Muscle layer of duodenum (tissue), 2 donors: ENCODE measurements around the gene WDFY2.

Experiments
- H3K27ac ChIP-seq: one replicate; pipeline ENCODE4 v1.7.0; 2013; ENCODE audit warnings: mild to moderate bottlenecking, low read length
- H3K27me3 ChIP-seq: one replicate; pipeline ENCODE4 v1.7.0; 2013; ENCODE audit warnings: low read depth, mild to moderate bottlenecking, control low read depth, low read length
- H3K36me3 ChIP-seq, 2 donors: one replicate each; pipeline ENCODE4 v1.7.0; 2013; ENCODE audit warnings: low read length in 2 of 2, control low read depth in 1 of 2, mild to moderate bottlenecking in 1 of 2; ENCODE audit not compliant: insufficient read depth in 2 of 2, control insufficient read depth in 1 of 2
- H3K4me1 ChIP-seq, 2 donors: one replicate each; pipeline ENCODE4 v1.7.0; 2013; ENCODE audit warnings: low read length in 2 of 2, mild to moderate bottlenecking in 2 of 2, control low read depth in 1 of 2, moderate library complexity in 1 of 2; ENCODE audit not compliant: insufficient read depth in 2 of 2, control insufficient read depth in 1 of 2
- H3K4me3 ChIP-seq, 2 donors: one replicate each; pipeline ENCODE4 v1.7.0; 2013; ENCODE audit warnings: low read length in 2 of 2, low read depth in 1 of 2, mild to moderate bottlenecking in 1 of 2
- H3K9me3 ChIP-seq, 2 donors: one replicate each; pipeline ENCODE4 v1.7.0; 2013; ENCODE audit warnings: low read length in 2 of 2, control low read depth in 1 of 2, mild to moderate bottlenecking in 1 of 2; ENCODE audit not compliant: control insufficient read depth in 1 of 2
- donor health status: healthy.

Gene WDFY2

DNA sequence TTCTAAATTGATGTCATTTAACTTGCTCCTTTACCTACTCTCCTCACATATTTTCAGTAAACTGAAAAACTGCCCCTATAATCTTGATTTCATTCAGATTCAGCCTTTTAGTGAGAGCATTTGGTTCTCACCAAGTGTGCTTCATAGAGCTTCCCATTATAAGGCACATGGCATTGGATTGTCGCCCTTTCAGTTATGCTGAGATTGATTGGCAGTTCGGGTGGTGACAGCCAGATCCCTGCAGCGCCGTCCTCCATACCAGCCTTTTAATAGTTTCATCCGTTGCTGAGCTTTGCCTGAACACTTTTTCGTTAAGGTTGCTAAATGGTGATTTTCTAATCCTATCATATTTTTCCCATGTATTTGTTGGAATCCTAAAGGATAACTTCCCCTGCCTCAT, 139.3 kb downstream of the WDFY2 start:
- H3K27me3 ChIP-seq = no peaks in the 10 kb centered on the region
- peaks cover 0 to 5% of the 10 kb centered on the region in 2 donors for H3K36me3 ChIP-seq
- H3K4me1 ChIP-seq = peaks cover 7 to 8% of the 10 kb centered on the region in 2 donors
- no peak overlapping the region for H3K4me3 ChIP-seq
- H3K27ac ChIP-seq = no peak overlapping the region
- H3K9me3 ChIP-seq = no peaks in the 10 kb centered on the region

DNA sequence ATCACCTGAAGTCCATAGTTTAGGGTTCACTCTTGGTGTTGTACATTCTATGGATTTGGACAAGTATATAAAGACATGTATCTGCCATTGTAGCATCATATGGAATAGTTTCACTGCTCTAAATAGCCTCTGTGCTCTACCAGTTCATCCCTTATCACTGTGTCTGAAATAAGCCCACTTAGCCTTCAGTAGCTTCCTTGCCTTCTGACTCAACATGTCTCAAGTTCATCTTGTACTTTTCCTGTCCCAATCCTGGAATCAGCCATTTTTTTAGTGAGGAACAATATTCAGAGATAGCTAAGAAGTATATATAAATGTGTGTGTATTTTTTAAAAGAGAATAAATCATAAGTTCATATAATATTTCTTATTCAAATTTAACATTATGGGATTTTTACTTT, 140.5 kb downstream of the WDFY2 start:
- Histone ChIP-seq H3K4me1 (peaks cover 7 to 17% of the 10 kb centered on the region in 2 donors), H3K27ac (no peak overlapping the region), H3K4me3 (no peak overlapping the region), H3K27me3 (no peaks in the 10 kb centered on the region), H3K9me3 (no peaks in the 10 kb centered on the region), H3K36me3 (peaks cover 0 to 5% of the 10 kb centered on the region in 2 donors)

DNA sequence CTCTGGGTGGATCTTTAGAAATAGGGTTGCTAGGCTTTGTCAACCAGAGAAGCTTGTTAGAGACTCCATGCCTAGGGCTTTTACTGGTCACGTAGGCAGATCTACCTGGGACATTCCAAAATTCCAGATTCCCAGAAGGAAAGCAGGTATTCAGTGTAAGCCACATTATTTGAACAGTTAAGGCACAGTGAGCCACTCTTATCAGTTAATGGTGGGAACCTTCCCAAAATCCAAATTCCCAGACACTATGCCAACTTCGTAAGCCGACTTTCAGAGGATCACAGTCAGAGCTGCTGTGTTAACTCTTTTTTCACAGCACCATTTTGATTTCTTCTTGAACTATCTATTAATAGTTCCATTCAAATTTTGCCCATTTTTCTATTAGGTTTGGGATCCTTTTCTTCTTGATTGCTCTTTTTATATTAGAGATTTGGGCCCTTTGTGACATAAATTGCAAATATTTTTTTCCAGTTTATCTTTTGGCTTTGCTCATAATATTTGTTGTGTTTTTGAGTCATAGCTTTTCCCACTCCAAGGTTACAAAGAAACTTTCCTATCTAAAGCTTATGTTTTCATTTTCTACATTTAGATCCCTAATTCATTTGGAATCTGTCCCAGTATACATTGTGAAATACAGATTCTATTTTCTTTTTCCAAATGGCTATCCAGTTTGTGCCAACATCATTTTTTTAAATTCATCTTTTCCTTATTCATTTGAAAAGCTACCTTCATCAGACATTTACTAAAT, 142.4 kb downstream of the WDFY2 start:
- Histone ChIP-seq H3K4me3 (no peak overlapping the region), H3K27me3 (no peaks in the 10 kb centered on the region), H3K4me1 (peaks cover 6 to 25% of the 10 kb centered on the region in 2 donors), H3K36me3 (peaks cover 0 to 5% of the 10 kb centered on the region in 2 donors), H3K9me3 (no peaks in the 10 kb centered on the region), H3K27ac (no peak overlapping the region)

DNA sequence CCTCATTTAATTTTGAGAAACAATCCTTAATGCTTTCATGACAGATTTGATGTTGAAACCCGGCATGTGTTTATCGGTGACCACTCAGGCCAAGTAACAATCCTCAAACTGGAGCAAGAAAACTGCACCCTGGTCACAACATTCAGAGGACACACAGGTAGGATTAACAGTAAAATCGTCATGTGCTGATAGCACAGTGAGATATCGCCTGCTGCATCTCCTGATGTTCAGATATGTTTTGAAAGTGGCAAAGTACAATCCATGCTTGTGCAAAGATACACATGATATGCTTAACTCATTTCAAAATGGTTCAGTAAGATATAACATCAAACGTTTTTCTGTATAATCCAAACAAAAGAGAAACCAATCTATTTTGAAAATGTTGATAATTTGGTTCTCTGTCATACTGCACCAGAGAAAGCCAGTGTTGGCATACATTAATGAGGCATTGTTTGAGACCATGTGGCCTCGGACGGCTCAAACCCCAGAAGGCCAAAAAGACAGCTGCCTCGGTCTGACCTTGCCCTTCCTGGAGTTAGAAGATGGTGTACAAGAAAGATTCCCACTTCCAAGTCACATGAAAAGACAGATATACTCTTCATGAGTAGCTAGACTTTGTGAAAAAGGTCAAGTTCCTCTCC, 143.5 kb downstream of the WDFY2 start:
- Histone ChIP-seq H3K4me1 (peaks cover 5 to 23% of the 10 kb centered on the region in 2 donors), H3K9me3 (no peaks in the 10 kb centered on the region), H3K27me3 (no peaks in the 10 kb centered on the region), H3K27ac (no peak overlapping the region), H3K4me3 (no peak overlapping the region), H3K36me3 (peaks cover 0 to 5% of the 10 kb centered on the region in 2 donors)

DNA sequence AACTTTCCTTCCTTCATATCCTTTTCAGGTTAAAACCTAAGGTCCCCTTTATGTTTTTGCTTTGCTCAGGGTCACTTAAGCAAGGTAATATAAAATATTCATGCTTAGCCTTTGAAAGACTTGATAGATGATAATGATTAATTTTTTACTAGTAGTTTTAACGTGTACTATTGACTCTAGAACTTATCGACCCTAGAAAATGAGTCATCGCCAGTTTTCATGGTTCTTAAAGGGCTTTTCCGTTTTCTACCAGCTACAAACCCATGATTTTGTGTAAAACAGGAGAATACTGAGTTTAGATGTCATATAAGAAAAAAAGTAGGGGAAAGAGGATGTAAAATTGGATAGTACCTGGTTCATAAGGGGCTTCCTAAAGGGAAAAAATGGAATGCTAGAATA, 144.0 kb downstream of the WDFY2 start:
- Histone ChIP-seq H3K36me3 (peaks cover 0 to 5% of the 10 kb centered on the region in 2 donors), H3K27ac (no peak overlapping the region), H3K9me3 (no peaks in the 10 kb centered on the region)

DNA sequence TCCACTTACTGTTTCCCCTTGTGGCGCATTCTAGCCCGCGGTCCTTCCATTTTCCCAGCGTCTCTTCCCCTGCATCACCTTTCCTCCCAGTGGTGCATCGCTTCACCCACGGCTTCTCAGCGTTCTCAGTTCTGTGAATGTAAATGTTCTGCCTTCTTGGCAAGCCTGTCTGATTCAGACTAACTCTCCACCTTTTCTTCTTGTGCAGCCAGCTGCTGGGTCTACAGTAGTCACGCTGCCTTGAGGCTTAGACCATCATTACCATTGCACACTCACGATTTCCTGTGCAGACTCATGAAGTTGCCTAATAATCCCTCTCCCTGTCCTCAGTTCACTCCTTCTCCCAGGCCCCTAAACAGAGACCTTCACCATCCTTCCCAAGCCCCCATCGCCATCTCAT, 144.7 kb downstream of the WDFY2 start:
- Histone ChIP-seq H3K27me3 (no peaks in the 10 kb centered on the region), H3K4me3 (no peak overlapping the region), H3K27ac (no peak overlapping the region), H3K36me3 (peaks cover 0 to 5% of the 10 kb centered on the region in 2 donors), H3K9me3 (no peaks in the 10 kb centered on the region), H3K4me1 (peaks cover 5 to 23% of the 10 kb centered on the region in 2 donors)

More for the DNA sequence above, 144.0 kb downstream of the WDFY2 start:
- H3K4me1 ChIP-seq = peaks cover 5 to 23% of the 10 kb centered on the region in 2 donors
- H3K4me3 ChIP-seq = no peak overlapping the region
- no peaks in the 10 kb centered on the region for H3K27me3 ChIP-seq

DNA sequence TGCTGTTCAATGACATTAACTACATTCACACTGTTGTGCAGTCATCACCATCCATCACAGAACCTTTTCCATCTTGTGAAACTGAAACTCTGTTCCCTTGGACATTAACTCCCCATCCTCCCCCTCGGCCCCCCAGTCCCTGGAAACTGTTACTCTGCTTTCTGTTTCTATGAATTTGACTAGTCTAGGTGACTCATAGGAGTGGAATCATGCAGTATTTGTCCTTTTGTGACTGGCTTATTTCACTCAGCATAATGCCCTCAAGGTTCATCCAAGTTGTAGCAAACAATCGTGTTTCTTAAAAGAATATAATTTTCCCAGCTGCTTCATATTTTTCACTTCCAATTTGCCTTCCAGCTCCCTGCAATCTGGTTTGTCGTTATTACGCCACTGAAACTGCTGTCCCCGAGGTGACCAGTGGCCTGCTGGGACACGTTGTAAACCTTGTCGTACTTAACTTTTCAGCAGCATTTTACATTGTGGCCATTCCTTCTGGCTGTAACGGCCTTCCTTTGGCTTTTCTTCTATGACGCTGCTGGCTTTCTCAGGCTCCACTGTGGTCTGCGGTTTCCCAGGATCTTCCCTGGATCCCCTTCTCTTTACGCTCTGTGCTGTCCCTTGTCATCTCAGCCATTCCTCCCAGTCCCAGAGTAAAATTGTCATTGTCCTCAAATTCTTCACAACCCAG, 145.7 kb downstream of the WDFY2 start:
- Histone ChIP-seq H3K9me3 (no peaks in the 10 kb centered on the region), H3K27ac (peak overlapping the region; percentile 84), H3K36me3 (peaks cover 0 to 5% of the 10 kb centered on the region in 2 donors), H3K4me3 (peak overlapping the region in 1 of 2 donors; percentile 34), H3K27me3 (no peaks in the 10 kb centered on the region), H3K4me1 (peaks cover 5 to 23% of the 10 kb centered on the region in 2 donors)

DNA sequence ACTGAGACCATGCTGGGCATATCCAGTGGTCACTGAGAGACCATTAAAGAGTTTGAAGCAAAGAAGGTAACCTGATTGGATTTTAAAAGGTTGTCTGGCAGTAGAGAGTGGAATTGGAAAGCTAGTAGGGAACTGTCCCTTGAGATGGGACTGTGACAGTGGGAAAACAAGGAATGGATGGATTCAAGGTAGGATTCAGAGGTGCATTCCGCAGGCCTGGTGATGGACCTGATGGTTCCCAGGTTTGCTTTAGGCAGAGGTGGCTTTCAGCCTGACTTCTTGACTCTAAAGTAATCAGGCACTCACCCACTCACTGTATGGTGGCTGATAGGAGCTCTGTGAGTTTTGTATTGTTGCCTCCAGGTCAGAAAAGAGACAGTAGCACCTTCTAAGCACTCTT, 146.7 kb downstream of the WDFY2 start:
- Histone ChIP-seq H3K9me3 (no peaks in the 10 kb centered on the region), H3K4me1 (peaks cover 5 to 23% of the 10 kb centered on the region in 2 donors), H3K27ac (peak overlapping the region; percentile 84)

DNA sequence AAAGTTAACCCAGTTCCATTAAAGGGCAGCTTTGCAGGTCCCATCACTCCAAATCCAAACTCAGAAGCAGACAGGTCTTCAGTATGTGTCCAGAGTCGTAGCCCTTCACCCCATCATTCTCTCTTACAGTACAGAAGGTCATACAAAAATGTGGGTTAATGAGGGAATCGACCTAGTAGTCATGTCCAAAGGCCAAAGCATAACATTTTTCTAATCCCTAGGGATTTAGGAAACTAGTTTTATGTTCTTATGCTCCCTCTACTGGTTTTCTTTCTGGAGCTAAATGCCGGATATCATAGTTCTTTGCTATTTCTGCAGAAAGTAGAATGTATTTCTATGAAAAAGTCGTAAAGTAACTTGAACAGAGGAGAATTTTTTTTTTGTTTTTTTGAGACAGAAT, 147.5 kb downstream of the WDFY2 start:
- H3K9me3 ChIP-seq = no peaks in the 10 kb centered on the region
- H3K27me3 ChIP-seq = no peaks in the 10 kb centered on the region
- H3K4me1 ChIP-seq = peaks cover 5 to 23% of the 10 kb centered on the region in 2 donors
- no peak overlapping the region for H3K27ac ChIP-seq
- H3K36me3 ChIP-seq = peaks cover 0 to 5% of the 10 kb centered on the region in 2 donors
- H3K4me3 ChIP-seq = no peak overlapping the region

More for the DNA sequence above, 146.7 kb downstream of the WDFY2 start:
- Histone ChIP-seq H3K4me3 (no peak overlapping the region), H3K27me3 (no peaks in the 10 kb centered on the region), H3K36me3 (peaks cover 0 to 5% of the 10 kb centered on the region in 2 donors)

DNA sequence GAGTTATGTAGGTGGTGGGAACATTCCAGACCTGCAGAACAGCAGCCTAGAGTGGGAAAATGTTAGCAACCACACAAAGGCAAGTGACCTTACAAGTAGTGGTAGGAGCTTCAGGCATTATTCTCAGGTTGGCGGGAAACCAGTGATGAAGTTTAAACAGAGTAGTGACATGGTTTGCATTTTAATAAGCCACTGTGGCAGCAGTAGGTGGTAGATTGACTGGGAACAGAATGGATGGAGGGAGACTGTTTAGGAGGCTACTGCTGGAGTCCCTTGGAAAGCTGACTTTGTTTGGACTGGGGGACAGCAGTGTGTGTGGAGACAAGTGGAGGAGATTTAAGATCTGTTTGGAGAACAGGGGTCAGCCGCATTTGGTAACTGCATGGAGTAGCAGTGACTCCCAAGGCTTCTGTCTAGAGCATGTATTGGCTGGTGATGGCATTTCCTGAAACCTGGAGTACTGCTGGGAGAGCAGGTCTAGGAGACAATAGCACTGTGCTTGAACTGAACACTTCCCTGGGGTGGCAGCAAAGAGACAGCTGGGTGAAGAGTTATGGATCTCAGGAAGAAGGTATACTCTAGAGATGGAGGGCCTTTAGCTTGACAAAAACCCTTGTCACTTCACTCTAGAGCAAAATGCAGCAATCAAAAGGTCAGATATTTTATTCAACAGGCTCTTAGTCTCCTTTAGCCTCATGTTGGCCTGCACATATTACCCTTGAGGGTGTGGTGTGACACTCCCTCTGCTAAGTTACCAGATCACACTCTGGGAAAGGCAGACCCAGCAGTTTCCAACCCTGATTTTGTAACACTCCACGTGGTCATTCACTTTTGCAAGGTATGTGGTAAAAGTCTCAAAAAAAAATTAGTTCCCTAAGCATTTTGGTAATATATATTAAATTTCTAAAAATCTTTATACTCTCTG, 149.4 kb downstream of the WDFY2 start:
- no peaks in the 10 kb centered on the region for H3K36me3 ChIP-seq
- H3K27me3 ChIP-seq = no peaks in the 10 kb centered on the region
- H3K4me1 ChIP-seq = peaks cover 5 to 24% of the 10 kb centered on the region in 2 donors
- no peak overlapping the region for H3K4me3 ChIP-seq
- no peaks in the 10 kb centered on the region for H3K9me3 ChIP-seq
- H3K27ac ChIP-seq = no peak overlapping the region
